GM18507 (cell line): ENCODE measurements around the gene SLC9A9.
"Not testable (repeated sequence)": the region's sequence is repeated elsewhere in the genome, so short reads cannot be mapped to it uniquely, and the experiment has no call there.

ENCODE experiments used
- DNase-seq: peaks from one replicate; pipeline ENCODE4 v3.0.0; 2011; ENCODE audit warnings: low read depth; ENCODE audit not compliant: insufficient read length; ENCODE audit errors: extremely low spot score
- FAIRE-seq: peaks from 2 replicates; lab custom pipeline; 2011; peaks lifted over from hg19 to GRCh38; lab: Jason Lieb, UNC

SLC9A9 gene

DNA sequence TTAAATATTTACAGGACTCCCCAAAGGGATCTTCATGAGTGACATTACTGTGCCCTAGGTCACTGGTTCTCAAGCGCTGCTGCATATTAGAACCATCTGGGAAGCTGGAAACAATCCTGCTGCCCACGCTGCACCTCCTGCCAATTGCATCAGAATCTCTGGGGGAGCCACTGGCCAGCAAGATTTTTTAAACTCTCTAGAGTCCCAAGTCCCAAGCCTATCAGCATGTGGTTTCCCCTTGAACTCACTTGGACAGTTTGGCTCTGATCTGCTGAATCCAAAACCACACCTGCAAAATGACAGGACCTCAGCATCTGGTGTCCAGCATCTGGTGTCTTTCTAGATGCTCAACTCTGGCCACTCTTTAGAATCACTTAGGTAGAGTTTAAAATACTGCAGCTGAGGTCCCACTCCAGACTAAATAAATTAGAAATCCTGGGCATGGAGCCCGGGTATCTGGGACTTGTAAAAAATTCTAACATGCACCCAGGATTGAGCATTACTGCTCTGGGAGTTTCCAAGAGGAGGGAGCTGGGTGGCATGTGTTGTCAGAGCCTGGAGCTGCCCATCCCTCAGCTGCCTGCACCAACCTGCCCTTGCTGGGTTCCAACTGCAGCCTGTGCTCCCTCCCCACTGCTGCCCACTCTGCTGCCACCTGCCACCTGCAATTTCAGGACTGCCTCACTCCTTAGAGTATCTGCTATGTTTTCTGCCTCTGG, 311.3 kb downstream of the SLC9A9 start:
- DNase-seq (no peak), FAIRE-seq (no peak)

DNA sequence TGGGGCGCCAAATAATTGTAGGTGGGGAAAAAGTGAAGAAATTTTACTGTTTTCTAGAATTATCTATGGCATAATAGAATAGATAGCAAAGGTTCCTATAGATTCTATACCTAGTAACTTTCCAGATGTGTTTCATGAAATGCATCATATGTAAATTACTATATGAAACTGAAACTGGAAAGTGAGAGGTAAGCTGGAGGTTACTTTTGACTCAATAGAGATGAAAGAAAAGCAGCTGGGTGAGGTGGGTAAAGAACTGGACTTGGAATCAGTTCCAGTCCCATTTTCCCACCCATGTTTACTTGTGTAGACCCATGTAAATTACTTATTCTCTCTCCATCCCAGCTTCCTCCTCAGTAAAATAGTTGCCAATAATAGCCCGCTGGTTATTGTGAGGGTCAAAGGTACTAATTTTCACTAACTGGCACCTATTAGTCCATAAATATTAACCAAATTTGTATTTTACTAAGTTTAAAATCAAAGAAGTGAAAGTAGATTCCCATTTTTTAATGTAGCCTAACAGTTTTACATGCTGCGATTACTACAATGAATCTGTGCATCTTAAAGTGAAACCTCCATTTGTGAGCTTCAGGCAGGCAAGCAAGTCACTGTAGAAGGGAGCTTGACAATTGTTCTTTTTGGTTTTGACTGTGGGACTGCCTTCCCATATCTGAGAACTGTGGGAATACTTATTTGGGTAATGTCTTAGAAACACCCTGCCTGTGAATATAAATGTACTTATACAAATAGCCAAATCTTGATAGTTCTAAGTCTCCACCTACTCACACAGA, 312.1 kb downstream of the SLC9A9 start:
- peak; percentile 91 for FAIRE-seq
- DNase-seq, result peak; percentile 39

DNA sequence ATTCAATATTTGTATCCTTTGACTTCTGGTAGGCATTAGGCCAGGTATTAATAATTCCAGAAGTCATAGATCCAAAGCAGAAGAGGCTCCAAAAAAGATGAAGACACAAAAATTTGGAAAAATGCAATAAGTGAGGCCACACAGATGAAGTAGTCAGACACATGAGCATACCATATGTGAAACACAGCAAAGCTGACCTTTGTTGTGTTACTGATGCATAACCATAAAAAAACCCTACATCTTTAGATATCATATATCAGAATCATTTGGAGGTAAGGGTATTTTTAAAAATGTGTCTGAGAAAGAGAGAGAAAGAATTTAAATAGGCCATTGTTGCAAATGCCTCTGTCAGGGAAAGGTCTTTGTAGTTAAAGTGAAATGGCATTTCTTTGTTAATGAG, 314.9 kb downstream of the SLC9A9 start:
- FAIRE-seq (no peak), DNase-seq (no peak)

- DNase-seq (no peak), FAIRE-seq (no peak)
Observed at GRCh38 chr3:143532091-143532490, 316.2 kb downstream of the SLC9A9 start.

DNA sequence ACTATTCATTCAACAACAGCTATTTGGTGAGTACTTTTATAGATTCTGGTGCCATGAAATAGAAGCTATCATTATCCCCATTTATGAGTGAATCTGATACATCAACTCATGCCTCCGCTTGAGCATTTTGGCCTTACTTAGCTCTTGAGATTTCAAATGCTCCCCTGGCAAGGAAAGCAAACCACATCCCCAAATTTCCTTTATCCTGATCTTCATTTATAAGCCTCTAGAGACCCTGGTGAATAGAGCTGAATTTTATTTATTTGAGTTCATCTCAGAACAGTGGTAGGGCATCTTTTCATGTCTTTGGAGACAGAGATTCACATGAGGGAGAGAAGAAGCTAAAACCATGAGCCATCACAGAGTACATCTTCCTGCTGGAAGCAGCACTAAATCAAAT, 317.2 kb downstream of the SLC9A9 start:
- no peak for FAIRE-seq

GRCh38 chr3:143529798-143530197, 318.5 kb downstream of the SLC9A9 start:
- DNase-seq (no peak), FAIRE-seq (no peak)

More for the DNA sequence above, 317.2 kb downstream of the SLC9A9 start:
- no peak for DNase-seq

DNA sequence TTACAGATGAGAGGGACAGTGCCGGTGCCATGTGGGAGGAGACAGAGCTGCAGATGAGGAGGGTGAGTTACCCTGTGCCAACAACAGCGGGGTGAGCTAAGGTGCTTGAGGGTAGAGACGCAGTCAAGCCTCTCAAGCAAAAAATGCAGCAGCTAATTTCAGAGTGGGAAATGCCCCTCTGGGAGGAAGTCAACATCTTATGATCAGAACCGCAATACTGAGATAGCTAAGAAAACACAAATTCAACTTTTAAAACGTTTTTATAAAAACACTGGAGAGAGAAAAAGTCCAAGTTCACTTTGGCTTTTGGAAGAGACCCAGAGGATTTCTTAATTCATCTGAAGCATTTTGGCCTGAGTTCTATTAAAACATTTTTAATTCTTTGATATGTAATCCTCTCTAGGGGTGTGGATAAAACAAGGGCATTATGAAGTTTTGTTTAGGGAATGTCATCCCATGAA, 319.2 kb downstream of the SLC9A9 start:
- DNase-seq (no peak), FAIRE-seq (no peak)

- FAIRE-seq (no peak), DNase-seq (no peak)
Observed at GRCh38 chr3:143526011-143526545, 322.2 kb downstream of the SLC9A9 start.

DNA sequence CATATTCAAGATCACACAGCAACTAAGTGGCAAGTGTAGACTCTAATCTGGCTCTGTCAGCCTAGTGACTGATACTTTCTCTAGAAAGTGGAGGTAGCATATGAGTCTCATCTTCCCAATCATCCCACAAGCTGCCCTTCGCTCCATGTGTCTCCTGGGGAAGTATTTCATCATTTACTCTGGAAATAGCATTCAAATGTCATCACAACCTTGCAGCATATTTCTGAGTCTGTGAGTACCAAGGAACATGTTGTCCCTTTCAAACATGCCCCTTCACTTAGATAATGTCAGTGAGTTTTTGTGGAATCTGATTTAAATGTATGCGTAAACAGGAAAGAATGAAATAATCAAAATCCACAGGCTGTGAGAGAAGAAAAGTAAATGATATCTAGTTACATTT, 322.9 kb downstream of the SLC9A9 start:
- DNase-seq (no peak), FAIRE-seq (no peak)

GRCh38 chr3:143521803-143522202, 326.5 kb downstream of the SLC9A9 start:
- DNase-seq (no peak), FAIRE-seq (no peak)

DNA sequence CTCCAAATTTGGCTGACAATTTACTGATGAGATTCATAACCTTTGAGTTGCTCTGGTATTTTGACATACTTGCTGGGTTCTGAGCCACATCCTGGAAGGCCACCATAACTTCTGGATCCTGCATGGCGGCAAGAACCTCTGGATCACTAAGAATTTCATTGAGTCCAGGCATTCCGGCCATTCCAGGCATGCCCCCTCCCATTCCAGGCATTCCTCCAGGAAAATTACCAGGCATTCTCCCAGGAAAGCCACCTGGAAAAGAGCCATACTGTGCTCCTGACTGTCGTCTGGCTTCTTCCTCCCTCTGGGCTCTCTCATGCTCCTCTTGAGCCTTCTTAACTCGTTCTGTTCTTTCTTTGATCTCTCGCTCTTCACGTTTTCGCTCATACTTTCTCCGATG, 331.1 kb downstream of the SLC9A9 start:
- not testable (repeated sequence) for DNase-seq, FAIRE-seq

DNA sequence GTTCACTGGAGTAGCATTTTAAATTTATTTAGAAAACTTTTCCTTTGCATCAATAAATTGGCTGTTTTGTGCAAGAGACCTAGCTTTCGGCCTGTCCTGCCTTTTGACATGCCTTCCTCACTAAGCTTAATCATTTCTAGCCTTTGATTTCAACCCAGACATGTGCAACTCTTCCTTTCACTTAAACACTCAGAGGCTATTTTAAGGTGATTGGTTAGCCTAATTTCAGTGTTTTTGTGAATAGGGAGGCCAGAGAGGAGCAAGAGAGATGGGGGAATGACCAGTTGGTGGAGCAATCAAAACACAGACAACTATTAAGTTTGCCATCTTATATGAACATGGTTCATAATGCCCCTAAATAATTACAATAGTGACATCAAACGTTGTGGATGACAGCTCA, 333.4 kb downstream of the SLC9A9 start:
- DNase-seq (no peak), FAIRE-seq (no peak)

DNA sequence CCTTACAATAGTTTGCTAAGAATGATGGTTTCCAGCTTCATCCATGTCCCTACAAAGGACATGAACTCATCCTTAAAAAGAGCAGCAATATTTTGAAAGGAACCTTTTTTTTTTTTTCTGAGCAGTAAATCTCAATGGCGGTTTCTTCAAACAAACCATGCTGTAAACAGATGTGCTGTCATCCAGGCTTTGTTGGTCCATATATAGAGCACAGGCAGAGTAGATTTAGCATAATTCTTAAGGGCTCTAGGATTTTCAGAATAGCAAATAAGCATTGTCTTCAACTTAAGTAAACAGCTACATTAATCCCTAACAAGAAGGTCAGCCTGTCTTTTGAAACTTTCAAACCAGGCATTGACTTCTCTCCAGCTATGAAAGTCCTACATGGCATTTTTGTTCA, 334.2 kb downstream of the SLC9A9 start:
- FAIRE-seq, result no peak

GRCh38 chr3:143511174-143511879, 336.9 kb downstream of the SLC9A9 start:
- DNase-seq (no peak), FAIRE-seq (no peak)

More for the DNA sequence above, 334.2 kb downstream of the SLC9A9 start:
- no peak for DNase-seq

GRCh38 chr3:143510601-143511000, 337.7 kb downstream of the SLC9A9 start:
- DNase-seq, result no peak
- no peak for FAIRE-seq

GRCh38 chr3:143507735-143508580, 340.3 kb downstream of the SLC9A9 start:
- FAIRE-seq (no peak), DNase-seq (no peak)

DNA sequence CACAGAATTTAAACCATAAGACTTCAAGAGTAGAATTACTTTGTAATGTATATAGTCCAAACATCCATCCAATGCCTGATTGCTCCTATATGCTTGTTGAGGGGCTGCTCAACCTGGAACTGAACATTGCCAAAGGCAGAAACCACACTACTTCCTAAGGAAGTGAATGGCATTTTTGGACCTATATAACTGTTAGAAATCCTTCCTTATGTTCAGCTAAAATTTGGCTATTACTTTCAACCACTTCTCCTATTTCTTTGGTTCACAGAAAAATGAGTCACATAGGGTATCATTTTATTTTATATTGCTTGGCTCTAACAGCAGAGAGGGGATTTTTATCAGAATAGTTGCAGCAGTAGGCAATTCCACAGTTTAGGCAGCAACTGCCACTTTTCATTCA, 342.1 kb downstream of the SLC9A9 start:
- no peak for DNase-seq
- FAIRE-seq, result no peak

DNA sequence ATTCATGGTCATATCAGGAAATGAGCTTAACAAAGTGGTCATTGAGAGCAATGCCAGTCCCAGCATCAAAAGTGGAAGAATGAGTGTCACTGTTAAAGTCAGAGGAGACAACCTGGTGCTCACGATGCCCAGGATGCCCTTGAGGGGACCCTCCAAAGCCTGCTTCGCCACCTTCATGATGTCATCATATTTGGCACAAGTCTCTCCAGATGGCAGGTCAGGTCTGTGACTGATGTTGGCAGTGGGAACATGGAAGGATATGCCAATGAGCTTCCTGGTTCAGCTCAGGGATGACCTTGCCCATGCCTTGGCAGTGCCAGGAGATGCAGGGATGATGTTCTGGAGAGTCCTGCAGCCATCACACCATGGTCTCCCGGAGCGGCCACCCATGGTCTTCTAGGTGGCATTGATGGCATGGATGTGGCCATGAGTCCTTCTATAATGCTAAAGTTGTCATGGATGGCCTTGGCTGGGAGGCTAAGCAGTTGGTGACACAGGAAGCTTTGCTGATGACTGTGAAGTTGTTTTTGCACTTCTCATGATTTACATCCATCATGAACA, 344.9 kb downstream of the SLC9A9 start:
- no peak for DNase-seq
- no peak for FAIRE-seq

GRCh38 chr3:143502081-143502480, 346.2 kb downstream of the SLC9A9 start:
- FAIRE-seq (no peak), DNase-seq (no peak)
